LNCaP clone FGC (cell line): Measurements from ENCODE around the gene CENPL.
"Not testable (repeated sequence)": the region's sequence is repeated elsewhere in the genome, so short reads cannot be mapped to it uniquely, and the experiment has no call there.

Experiments
- DNase-seq: peaks from one replicate; pipeline ENCODE4 v3.0.0-alpha.2; 2011; ENCODE audit warnings: low read depth
- H3K4me3 ChIP-seq: 2 replicates; pipeline ENCODE4 v1.5.1; 2011; ENCODE audit warnings: mild to moderate bottlenecking, low read depth, low read length, control low read depth
- CTCF ChIP-seq: IDR thresholded peaks from 2 replicates; pipeline ENCODE4 v1.5.1; 2012; ENCODE audit warnings: mild to moderate bottlenecking; ENCODE audit not compliant: control insufficient read depth, insufficient read depth; ENCODE audit errors: extremely low read depth

CENPL gene

GRCh38 chr1:173863224-173864161 is 38.8 kb upstream of the CENPL start:
- DNase-seq: no peak
- no peak for TF ChIP-seq CTCF
- H3K4me3 ChIP-seq: no peak overlapping the region

GRCh38 chr1:173862769-173863223 is 38.1 kb upstream of the CENPL start:
- no peak overlapping the region for H3K4me3 ChIP-seq
- DNase-seq: no peak
- TF ChIP-seq CTCF: no peak

GRCh38 chr1:173862146-173862768 is 37.6 kb upstream of the CENPL start:
- not testable (repeated sequence) for H3K4me3 ChIP-seq, DNase-seq

- TF ChIP-seq CTCF: no peak
- H3K4me3 ChIP-seq: no peak overlapping the region
- no peak for DNase-seq
Measured at GRCh38 chr1:173861731-173862145, 37.1 kb upstream of the CENPL start.

- DNase-seq: no peak
- no peak for TF ChIP-seq CTCF
- no peak overlapping the region for H3K4me3 ChIP-seq
Measured at GRCh38 chr1:173860065-173860464, 35.4 kb upstream of the CENPL start.

- H3K4me3 ChIP-seq, DNase-seq: not testable (repeated sequence)
Measured at GRCh38 chr1:173859547-173859946, 34.9 kb upstream of the CENPL start.

- H3K4me3 ChIP-seq: no peak overlapping the region
- no peak for TF ChIP-seq CTCF
- no peak for DNase-seq
Measured at GRCh38 chr1:173857363-173857917, 32.8 kb upstream of the CENPL start.
